HG03521 (cell line): ENCODE data around the gene PARP8.
A peak's percentile ranks its signal among the peaks of the same experiment; 100 is the strongest.
"Not testable (repeated sequence)": the region's sequence is repeated elsewhere in the genome, so short reads cannot be mapped to it uniquely, and the experiment has no call there.

ENCODE experiments used
- ATAC-seq: cut with Tn5 transposase; IDR thresholded peaks from one replicate; pipeline ENCODE4 v1.9.1; 2021; ENCODE audit warnings: mild to moderate bottlenecking, moderate library complexity; ENCODE audit not compliant: unreplicated experiment

PARP8 gene, protein sequence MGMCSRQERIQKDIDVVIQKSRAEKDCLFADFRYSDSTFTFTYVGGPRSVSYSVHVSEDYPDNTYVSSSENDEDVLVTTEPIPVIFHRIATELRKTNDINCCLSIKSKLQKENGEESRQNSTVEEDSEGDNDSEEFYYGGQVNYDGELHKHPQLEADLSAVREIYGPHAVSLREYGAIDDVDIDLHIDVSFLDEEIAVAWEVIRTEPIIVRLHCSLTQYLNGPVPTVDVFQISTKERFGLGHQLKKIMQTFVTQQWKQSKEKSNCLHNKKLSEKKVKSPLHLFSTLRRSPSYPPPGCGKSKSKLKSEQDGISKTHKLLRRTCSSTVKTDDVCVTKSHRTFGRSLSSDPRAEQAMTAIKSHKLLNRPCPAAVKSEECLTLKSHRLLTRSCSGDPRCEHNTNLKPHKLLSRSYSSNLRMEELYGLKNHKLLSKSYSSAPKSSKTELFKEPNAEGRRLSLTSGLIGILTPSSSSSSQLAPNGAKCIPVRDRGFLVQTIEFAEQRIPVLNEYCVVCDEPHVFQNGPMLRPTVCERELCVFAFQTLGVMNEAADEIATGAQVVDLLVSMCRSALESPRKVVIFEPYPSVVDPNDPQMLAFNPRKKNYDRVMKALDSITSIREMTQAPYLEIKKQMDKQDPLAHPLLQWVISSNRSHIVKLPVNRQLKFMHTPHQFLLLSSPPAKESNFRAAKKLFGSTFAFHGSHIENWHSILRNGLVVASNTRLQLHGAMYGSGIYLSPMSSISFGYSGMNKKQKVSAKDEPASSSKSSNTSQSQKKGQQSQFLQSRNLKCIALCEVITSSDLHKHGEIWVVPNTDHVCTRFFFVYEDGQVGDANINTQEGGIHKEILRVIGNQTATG

DNA sequence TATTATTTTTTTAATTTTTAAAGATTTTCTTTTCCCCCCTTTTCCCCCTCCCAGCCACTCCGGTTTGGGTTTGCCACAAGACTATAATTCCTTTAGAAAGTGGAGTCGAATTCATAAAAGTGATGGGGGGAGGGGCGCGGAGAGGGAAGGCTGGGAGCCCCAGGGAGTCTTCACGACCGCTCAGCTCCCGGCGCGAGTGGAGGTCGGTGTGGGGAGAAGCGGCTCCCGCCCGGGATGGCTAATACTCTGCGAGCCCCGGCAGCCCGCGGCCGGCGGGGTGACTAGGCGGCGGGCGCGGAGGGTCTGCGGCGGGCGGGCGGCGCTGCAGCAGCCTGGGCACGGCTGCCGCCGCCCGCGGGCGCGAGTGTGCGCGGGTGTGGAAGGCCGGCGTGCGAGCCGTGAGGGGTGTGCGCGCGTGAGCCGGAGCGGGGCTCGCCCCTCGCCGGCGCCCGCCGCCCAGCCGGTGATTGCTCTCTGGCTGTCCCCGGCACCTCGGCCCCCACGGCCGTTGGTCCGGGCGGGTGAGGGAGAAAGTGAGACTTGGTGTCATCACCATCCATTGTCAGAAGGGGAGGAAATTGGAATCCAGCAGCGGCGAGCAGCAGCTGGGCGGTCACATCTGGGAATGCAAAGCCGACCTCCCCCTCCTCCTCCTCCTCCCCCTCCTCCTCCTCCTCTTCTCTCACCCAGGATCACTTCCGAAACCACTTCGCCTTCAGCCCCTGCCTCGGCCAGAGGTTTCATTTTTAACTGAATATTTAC, at the start of gene PARP8:
Gene PARP8 (plus strand): TSS at position 377 of the 762 bp plus-strand sequence. CDS start 459 bp downstream, outside the sequence.
- ATAC-seq, result peak; percentile 29

DNA sequence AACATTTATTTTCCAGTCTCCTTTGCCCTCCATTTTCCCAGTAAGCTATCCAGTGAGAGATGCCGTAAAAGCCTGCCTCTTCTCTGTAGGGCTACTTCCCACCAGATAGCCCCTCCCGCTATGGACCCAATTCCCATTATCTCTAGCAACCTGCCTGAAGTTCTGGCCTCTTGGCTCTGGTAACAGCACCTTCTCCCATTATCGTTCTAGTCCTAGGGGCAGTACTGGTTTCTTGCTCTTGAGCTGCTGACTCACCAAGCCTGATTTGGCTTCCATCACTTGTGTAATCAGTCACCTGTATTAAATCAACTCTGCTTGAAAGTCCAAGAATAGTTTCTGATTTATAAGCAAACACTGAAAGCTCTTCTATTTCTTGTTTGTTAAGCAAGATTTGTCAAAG, 42.8 kb upstream of the PARP8 start:
- ATAC-seq, result no peak

DNA sequence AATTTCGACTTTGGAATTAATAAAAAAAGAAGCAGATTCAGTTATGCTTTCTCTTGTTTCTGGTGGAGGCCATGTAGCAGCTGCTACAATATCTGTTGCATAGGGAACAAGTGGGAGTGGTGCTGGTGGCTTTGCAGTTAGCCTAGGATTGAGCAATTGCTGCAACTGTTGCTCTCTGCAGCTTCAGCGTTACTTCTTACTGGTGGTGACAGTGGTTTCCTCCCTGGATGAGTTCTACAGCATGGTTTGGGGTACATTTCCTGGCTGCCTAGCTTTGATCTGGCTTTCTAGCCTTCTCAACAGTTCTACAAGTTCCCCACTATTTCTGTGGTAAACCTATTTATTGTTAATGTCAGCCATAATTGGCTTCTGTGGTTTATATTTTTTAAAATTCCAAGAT, 31.6 kb upstream of the PARP8 start:
- not testable (repeated sequence) for ATAC-seq

DNA sequence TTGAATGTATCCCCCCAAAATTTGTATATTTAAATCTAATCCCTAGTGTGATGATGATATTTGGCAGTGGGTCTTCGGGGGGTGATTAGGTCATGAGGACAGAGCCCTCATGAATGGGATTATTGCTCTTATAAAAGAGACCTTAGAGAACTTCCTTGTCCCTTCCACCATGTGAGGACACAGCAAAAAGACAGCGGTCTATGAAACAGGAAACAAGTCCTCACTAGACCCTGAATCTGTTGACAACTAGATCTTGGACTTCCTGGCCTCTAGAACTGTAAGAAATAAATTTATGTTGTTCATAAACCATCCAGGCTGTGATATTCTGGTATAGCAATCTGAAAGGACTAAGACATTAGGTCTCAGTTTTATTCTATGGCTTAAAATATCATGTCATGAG, 28.9 kb upstream of the PARP8 start:
- not testable (repeated sequence) for ATAC-seq

DNA sequence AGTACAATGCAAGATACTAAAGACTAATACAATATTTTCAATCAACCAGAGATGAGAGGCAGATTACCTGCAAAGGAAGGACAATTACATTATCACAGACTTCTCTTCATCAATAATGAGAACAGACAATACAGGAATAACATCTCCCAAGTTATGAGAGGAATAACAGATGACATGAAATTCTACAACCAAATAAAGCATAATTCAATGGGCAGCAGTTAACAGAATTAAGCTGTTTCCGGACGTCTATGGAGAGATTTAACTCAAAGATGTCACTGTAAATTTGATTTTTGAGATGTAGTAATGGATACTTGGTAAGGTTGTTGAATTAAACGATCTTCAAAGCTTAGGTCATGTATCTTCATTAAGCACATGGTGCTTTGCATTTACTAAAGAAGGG, 19.8 kb upstream of the PARP8 start:
- no peak for ATAC-seq

DNA sequence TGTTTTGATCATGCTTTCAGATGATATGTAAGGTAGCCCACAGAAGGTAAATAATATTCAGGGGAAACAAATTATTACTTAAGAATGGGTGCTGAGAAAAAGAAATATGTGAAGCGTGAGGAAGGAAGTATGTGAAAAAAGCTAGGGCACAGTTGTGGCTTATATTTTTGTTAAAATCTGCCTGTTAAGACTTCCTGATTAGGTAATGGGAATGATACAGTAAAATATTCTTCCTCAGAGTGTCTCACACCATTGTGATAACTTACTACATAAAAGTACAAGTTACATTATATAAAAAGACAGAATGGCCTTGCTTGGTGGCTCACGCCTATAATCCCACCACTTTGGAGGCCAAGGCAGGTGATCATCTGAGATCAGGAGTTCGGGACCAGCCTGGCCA, 18.7 kb upstream of the PARP8 start:
- no peak for ATAC-seq

DNA sequence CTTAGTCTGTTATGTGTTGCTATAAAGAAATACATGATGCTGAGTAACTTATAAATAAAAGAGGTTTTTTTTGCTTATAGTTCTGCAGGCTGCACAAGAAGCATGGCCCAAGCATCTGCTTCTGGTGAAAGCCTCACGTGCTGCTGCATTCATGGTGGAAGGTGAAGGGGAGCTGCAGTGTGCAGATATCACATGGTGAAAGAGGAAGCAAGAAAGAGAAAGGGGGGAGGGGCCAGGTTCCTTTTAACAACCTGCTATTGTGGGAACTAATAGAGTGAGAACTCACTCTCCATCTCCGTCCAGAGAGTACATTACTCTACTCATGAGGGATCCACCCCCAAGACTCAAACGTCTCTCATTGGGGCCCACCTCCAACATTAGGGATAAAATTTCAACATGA, 12.5 kb upstream of the PARP8 start:
- peak; percentile 97 for ATAC-seq

DNA sequence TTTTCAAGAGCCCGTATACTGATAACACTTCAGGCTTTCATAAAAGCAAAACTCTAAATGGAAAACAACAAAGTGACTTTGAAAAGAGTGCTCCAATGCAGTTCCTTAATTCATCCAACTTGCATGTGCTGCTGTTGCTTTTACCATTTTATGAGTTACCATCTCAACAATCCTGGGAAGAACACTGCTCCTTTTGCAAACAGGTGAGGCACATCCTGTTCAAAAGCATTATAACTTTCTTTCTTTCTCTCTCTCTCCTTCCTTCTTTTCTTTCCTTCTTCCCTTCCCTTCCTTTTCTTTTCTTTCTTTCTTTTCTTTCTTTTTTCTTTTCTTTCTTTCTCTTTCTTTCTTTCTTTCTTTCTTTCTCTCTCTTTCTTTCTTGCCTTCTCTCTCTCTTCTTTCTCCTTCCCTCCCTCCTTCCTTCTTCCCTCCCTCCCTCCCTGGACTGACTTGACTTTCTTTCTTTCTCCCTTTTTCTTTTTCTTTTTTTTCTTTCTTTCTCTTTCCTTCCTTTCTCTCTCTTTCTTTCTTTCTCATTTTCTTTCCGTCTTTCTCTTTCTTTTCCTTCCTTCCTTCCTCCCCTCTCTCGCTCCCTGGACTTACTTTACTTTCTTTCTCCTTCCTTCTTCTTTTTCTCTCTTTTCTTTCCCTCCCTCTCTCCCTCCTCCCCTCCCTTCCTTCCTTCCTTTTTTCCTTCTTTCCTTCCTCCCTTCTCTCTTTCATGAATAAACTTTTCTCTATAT, 11.2 kb upstream of the PARP8 start:
- ATAC-seq, result no peak

DNA sequence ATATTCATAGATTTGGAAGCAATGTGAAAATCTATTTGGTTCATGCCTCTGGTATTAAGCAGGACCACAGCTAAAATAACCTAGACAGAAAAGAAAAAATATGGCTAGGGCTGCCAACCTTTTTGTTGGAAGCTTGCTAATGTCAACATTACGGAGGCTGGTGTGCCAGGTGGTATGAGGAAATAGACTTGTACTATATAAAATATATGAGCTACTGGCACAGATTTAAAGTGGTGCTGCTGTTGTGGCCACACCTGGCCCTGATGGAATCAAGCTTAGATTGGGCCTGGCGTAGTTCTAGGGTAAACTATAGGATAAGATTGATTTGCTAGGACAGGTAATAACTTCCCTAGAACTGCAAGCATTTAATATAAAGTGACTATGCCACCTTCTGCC, 10.6 kb upstream of the PARP8 start:
- ATAC-seq, result no peak

DNA sequence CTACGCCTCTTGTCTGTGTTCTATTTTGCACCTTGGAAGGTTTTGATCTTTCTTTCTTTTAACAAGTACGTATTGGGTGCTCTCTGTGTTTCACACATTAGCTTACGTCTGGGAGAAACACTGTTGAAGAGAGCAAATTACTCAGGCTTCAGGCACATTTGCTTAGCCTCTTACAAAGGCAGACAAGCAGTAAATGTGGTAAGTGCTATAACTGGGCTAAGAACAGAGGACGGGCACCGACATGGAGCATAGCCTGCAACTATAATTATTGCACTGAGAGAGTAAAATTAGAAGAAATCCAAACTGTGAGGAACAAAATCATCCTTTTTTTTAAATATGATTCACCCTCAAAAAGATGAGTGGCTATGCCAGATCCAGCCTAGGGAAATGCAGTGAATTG, 9.4 kb upstream of the PARP8 start:
- no peak for ATAC-seq

DNA sequence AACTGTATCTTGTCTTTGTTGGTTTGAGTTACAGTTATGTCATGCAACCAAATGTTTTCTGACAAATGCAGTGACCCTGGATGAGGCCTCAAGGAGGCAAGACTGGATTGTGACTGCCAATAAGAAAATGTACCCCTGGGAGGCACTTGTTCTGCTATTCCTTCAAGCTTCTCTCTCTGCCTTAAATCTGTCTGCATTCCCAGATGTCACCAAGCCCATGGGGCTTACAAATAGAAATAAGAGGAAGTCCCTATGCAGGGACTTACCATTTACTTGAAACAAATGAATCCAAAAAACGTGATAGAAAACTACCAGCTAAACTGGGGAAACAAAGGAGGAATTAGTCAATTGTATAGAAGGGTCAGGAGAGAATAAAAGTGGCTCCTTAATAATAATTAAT, 8.2 kb upstream of the PARP8 start:
- no peak for ATAC-seq

DNA sequence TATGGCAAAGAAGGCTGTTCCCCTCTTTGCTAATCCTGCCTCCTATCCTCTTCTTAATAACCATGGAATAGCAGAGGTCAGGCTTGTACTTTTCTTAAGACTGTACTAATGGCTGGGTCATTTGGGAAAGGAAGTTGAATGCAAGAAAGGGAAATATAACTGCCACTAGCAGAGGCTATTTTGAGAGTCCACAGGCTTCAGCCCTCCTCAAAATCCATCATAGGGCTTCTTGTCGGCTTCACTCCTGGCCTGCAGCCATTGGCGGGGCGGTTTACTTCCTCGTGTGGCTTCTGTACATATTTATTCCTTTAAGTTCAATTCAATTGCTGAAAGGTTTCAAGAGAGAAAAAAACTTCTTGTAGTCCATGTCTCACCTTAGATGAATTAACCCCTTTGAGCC, 2.8 kb upstream of the PARP8 start:
- ATAC-seq, result no peak

DNA sequence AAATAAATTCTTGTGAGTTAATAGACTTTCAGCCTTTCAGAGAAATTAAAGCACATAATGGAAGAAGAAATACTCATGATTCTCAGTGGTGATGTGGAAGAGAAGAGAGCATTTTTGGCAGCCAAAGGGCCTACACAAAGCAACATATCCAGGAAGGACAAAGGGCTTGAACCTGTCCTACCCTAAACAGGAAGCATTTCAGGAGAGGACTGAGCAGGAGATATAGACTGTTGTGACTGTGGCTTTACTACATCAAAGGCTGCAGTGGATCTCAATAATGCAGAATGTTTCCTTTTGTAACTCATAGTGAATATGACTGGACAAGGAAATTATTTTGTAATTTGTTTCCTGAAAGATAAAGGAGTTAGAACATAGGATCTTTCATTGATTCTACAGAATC, 1.3 kb upstream of the PARP8 start:
- no peak for ATAC-seq

DNA sequence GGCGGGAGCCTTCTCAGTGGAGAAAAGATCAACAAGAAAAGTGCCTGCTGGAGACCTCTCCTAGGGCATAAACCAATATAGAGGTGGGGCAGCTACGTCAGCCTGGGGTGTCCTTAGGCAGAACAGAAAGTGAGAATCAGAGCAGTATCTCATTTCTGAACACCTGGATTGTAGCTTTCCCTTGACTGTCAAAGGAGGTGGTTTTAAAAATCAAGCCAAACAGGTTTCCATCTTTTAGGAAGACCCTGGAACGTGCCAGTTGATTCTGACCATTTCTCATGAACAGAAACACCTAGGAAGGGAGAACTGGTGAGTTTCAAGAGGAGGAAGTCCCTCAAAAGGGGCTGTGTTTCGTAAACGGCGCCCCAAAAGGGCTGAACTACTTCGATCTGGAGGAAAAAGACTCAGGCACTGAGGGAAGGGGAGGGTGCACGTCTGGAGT, 655 bp upstream of the PARP8 start:
- ATAC-seq, result not testable (repeated sequence)

DNA sequence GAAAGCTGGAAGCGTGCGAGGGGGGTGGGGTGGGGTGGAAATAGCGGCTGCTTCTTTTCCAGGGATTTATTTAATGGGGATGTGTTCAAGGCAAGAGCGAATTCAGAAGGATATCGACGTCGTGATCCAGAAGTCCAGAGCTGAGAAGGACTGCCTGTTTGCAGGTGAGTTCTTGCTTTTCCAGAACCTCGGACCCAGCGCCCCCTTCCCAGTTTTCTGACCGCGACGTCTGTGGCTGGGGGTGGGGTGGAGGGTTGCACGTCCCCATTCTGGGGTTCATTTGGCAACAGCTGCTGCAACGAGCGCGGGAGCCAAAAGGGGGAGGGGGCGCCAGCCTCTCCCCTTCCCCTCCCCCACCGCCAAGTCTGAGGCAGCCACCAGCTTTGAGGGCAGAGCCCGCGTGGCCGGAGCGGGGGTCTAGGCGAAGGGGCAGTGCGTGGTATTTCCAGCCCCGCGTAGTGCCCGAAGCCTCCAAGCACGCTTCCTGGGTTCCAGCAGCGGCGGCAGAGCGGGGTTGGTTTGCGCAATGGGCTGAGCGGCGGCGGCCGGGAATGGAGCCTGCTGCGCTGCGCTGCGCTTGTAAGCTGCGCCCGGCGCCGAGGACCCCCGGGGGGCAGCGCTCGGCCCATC, 701 bp downstream of the PARP8 start:
- ATAC-seq, result peak; percentile 38

DNA sequence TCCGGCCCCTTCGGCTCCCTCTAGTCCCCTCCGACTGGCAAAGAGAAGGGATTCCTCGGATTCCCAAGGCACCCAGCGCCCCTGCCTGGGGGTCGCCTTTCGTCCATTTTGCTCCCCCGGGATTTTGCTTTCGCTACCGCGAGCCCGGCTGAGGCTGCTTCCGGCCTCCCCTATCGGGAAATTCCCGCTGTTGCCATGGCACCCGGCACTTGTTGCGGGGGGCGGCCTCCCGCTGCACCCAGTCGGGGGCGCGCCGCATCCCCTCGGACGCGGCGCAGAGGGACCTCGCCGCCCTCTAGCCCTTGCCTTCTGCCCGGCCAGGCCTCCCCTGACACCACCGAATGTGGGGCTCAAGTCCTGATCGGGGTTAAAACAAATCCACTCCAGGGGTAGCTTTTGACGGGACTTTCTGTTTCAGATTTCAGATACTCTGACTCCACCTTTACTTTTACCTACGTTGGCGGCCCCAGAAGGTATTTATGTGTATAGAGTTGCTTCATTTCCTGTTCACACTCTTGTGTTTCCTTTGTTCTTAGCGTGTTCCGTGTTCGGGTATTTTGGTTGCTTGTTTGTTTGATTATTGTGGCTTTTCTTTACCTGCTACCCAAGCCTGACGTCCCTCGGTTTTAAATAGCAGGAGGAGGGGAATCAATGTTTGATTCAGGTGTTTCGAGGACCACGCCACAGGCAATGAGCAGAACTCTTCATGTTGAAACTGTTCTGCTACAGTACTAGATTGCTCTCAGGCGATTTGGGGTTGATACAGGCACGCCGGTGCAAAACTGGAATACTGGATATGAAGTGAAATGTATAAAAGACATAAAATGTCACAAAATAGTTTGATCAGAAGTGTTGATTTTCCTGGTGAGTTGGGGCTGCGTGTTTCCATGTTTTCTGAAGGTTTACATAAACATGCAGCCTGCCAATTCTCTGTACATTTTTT, 1.5 kb downstream of the PARP8 start:
- ATAC-seq, result peak; percentile 81

DNA sequence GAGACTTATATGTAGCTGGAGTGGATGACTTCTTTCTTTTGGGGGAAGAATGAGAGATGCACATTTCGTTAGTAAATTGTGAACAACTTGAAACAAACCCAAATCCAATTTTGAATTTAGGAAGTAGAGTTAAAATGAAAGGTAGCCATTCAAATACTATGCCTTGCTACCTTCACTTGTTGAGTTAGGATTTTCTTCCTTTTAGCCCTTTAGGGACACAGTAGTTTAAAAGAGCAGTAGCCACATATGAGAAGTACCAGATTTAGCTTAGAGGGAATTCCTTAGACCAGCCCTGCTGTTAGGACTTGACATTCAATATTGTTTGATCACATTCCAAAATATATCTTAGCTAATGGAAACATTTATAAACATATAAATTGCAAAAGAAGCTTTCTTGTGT, 2.2 kb downstream of the PARP8 start:
- not testable (repeated sequence) for ATAC-seq

DNA sequence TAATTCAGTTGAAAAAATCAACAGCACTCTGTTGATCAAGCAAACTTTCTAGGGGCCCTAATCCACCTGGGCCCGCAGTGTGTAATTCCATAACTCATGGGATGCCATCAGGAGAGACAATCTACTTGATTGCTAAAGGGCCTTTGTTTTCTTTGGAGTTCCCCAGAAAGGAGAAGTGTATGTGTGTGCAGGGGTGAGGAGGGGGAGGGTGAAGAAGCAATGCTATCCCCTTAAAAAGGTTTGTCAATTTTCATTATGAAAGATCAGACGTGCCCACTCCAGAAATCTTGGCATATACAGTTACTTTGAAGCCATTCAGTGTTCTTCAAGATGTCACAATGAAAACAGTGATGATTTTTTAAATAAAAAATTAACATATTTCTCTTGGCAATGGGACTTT, 6.2 kb downstream of the PARP8 start:
- ATAC-seq, result no peak

DNA sequence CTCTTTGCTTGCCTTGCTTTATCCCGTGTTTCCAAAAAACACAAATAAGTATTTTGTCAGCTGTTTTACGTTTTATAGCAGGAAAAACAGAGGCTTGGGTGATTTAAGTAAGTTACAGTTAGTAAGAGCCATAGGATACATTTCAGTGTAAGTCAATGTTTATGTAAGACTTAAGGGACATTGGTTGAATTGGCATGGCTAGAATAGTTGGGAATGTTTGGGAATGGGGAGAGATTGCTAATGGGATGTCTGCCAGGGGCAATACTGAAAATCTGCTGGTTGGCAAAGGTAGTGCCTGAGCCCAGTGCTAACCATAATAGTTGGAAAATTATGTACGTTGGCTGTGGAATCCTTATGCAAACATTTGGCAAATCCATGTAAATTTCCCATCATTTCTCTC, 7.0 kb downstream of the PARP8 start:
- not testable (repeated sequence) for ATAC-seq
